NCI-H2227 (cell line): Measurements from ENCODE around the gene SLC16A4.

ENCODE experiments used
- DNase-seq: peaks from one replicate; lab custom pipeline; 2025; ENCODE audit not compliant: unreplicated experiment; lab: John Stamatoyannopoulos, UW

Gene SLC16A4

GRCh38 chr1:110361856-110362255 lies 29.0 kb downstream of the SLC16A4 start:
- DNase-seq, result no peak

- no peak for DNase-seq
These were observed 30.4 kb downstream of the SLC16A4 start for GRCh38 chr1:110360431-110360830.

GRCh38 chr1:110356379-110356778 lies 34.4 kb downstream of the SLC16A4 start:
- DNase-seq, result no peak

GRCh38 chr1:110355321-110355720 lies 35.5 kb downstream of the SLC16A4 start:
- DNase-seq, result no peak

- no peak for DNase-seq
These were observed 40.5 kb downstream of the SLC16A4 start for GRCh38 chr1:110350360-110350759.

GRCh38 chr1:110348771-110349170 lies 42.1 kb downstream of the SLC16A4 start:
- no peak for DNase-seq

- DNase-seq, result no peak
These were observed 42.8 kb downstream of the SLC16A4 start for GRCh38 chr1:110348050-110348449.

- peak; percentile 24 for DNase-seq
These were observed 43.5 kb downstream of the SLC16A4 start for GRCh38 chr1:110347182-110347893.

GRCh38 chr1:110346690-110347089 lies 44.1 kb downstream of the SLC16A4 start:
- DNase-seq, result peak; percentile 32

- DNase-seq, result no peak
These were observed 45.3 kb downstream of the SLC16A4 start for GRCh38 chr1:110345480-110345879.

GRCh38 chr1:110344152-110344551 lies 46.7 kb downstream of the SLC16A4 start:
- no peak for DNase-seq

- DNase-seq, result no peak
These were observed 47.6 kb downstream of the SLC16A4 start for GRCh38 chr1:110343249-110343648.

GRCh38 chr1:110341872-110342331 lies 48.9 kb downstream of the SLC16A4 start:
- DNase-seq, result no peak

- no peak for DNase-seq
These were observed 49.5 kb downstream of the SLC16A4 start for GRCh38 chr1:110341146-110341871.

GRCh38 chr1:110340207-110340468 lies 50.7 kb downstream of the SLC16A4 start:
- DNase-seq, result peak; percentile 33

- DNase-seq, result peak; percentile 76
These were observed 51.2 kb downstream of the SLC16A4 start for GRCh38 chr1:110339407-110340206.

GRCh38 chr1:110338886-110339406 lies 51.9 kb downstream of the SLC16A4 start, which contains the start of gene RBM15:
RBM15 (plus strand) TSS chr1:110339377; CDS start chr1:110339406, 29 bp downstream.
- peak; percentile 100 for DNase-seq

- DNase-seq, result peak; percentile 96
These were observed 52.4 kb downstream of the SLC16A4 start for GRCh38 chr1:110338309-110338885.

- DNase-seq, result peak; percentile 73
These were observed 53.0 kb downstream of the SLC16A4 start for GRCh38 chr1:110337704-110338308.

- no peak for DNase-seq
These were observed 54.4 kb downstream of the SLC16A4 start for GRCh38 chr1:110336300-110337039.
